Stimulated activated CD4-positive, alpha-beta T cell treated with anti-CD3 and anti-CD28 coated beads, Interleukin-1b, Interleukin-23, amount 100 ng/mL, for 48 hours (primary cell): ENCODE data around the gene BRD3.
A peak's percentile ranks its signal among the peaks of the same experiment; 100 is the strongest.

ENCODE experiments used
- DNase-seq: peaks from one replicate; pipeline ENCODE4 v3.0.0-alpha.2; 2020

The BRD3 gene

GRCh38 chr9:134010310-134011173, 57.3 kb downstream of the BRD3 start:
- DNase-seq, result no peak

GRCh38 chr9:134007571-134007970, 60.3 kb downstream of the BRD3 start:
- no peak for DNase-seq

- no peak for DNase-seq
These were observed 60.7 kb downstream of the BRD3 start for GRCh38 chr9:134007150-134007549.

GRCh38 chr9:134005381-134005780, 62.4 kb downstream of the BRD3 start:
- no peak for DNase-seq

GRCh38 chr9:134004881-134005280, 62.9 kb downstream of the BRD3 start:
- no peak for DNase-seq

- DNase-seq, result no peak
These were observed 63.5 kb downstream of the BRD3 start for GRCh38 chr9:134004131-134004873.

DNA sequence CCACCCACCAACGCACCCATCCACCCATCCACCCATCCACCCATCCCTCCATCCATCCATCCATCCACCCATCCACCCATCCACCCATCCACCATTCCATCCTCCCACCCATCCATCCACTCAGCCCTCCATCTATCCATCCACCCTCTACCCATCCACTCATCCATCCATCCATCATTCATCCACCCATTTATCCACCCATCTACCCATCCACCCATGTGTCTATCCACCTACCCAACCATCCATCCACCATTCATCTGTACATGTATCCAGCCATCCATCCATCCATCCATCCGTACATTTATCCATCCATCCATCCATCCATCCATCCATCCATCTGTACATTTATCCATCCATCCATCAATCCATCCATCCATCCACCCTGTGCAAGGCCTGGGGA, 64.6 kb downstream of the BRD3 start:
- DNase-seq, result no peak

DNA sequence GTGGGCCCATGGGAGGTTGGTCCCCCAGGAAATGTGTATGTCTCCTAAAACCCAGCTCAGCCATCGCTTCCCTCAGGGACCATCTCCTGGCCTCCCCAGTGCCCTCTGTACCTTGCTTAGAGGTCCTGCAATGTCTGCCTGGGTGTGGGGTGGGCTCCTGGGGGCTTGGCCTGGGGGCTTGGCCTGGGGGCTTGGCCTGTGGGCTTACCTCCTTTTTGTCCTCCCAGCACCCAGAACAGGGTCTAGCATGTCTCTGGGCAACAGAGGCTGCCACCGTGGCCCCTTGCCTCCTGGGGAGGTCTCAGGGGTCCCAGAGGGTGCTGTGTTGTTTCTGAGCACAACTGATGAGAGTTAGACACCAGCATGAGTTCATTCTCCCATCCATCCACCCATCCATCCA, 65.0 kb downstream of the BRD3 start:
- no peak for DNase-seq

DNA sequence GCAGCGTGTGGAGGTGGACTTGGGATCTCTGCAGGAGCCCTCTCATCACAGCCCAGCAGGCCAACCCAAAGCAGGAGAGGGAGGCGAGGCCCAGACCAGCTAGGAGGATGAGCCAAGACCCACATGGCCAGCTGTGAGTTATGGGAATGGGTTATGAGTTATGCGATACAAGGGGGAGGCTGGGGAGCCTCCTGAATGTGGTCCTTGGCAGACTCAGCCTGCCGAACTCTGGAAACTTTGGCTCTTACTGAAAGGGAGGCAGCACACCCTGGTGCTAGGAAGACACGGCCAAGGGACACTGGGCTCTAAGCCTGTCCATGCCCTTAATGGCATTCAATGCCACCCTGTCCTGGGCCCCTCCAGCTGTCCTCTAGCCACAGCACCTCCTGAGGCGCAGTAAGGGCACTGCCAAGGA, 68.0 kb downstream of the BRD3 start:
- no peak for DNase-seq

DNA sequence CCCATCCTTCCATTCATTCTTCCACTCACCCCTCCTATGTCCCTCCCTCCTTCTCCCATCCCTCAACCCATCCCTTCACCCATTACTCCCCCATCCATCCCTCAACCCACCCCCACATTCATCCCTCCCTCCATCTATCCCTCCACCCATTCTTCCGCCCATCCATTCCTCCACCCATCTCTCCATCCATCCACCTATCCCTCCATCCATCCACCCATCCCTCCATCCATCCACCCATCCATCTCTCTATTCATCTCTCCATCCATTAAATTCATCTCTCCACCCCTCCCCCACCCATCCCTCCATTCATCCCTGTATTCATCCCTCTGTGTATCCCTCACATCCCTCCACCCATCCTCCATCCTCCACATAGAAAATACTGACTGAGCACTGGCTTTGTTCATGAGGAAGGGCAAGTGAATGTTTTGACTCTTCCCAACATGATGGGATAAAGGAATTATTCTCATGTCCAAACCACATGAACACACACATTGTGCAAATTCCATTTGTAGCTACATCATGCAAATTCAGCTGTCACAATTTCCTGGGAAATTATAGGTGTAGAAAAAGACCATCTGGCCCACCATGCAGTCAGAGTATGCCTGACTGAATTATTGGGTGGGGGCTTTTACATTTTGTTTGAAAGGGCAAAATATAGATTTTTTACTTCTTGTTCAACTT, 68.8 kb downstream of the BRD3 start:
- no peak for DNase-seq

DNA sequence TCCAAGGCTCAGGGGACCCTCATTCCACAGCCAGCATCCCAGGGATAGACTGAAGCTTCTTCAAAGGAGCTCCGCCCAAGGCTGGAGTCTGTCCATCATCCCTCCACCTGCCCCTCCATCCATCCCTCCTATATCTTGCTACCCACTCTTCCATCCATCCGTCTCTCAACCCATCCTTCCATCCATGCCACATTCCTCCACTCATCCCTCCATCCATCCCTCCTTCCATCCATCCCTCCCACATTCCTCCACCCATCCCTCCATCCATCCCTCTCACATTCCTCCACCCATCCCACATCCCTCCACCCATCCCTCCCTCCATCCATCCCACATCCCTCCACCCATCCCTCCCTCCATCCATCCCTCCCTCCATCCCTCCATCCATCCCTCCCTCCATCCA, 70.2 kb downstream of the BRD3 start:
- no peak for DNase-seq

- no peak for DNase-seq
These were observed 71.0 kb downstream of the BRD3 start for GRCh38 chr9:133996531-133997520.

- DNase-seq, result no peak
These were observed 72.6 kb downstream of the BRD3 start for GRCh38 chr9:133995012-133995896.

DNA sequence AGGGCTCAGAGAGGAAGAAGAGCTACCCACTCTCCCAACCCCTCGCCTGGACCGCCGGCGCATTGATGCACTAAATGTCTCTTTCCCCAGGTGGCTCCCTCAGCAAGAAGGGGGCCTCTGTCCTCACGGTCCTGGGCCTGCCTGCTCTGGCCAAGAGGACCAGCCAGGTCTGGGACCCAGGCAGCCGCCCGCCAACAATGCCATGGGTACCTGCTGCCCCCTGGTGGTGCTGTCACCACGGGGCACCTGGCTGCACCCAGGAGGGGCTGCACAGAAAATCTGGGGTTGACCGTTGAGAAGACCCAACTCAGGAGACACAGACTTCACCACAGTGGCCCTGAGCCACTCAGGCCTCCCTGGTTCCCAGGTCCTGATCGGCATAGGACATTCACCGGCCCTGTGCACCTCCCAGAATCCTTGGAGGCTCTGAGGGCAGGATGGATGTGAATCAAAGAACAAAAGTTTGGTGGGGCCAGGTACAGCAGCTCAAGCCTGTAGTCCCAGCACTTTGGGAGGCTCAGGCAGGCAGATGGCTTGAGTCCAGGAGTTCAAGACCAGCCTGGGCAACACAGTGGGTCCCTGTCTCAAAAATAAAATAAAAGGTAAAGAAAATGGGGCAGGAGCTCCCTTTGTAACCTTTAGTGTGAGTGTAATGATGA, 73.3 kb downstream of the BRD3 start:
- peak; percentile 68 for DNase-seq

DNA sequence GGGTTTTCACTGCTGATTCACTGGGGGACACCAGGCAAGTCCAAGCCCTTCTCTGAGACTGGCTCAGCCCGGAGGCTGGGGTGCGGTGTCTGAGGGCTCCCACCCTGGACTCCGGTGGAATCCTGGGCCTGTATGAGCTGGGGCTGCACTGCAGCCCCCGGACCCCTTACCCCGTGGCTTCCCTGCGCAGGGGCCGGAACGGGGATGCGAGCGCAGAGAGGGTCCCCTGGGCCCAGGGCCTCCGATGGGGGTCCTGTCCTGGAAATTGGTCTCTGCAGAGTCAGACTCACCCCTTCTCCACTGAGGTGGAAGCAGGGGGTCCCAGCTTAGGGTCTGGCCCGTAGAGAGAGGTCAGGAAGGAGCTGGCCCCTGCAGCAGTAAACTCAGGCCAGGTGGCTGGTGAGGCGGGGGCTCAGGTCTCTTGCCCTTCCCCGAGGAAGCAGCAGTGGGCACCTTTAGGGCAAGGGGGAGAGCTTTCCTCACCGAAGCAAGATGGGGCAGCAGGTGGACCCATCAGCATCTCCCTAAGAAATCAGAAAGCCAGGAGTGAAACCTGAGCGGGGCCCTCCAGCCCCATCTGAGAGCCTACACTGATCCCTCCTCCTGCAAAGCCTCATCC, 74.1 kb downstream of the BRD3 start:
- DNase-seq, result no peak

GRCh38 chr9:133992780-133993634, 74.8 kb downstream of the BRD3 start:
- DNase-seq, result peak; percentile 58

- DNase-seq, result peak; percentile 16
These were observed 75.7 kb downstream of the BRD3 start, which contains the start of gene VAV2 for GRCh38 chr9:133991964-133992779. TSS of gene VAV2 (minus strand) at chr9:133992324. CDS start at chr9:133992278, 46 bp downstream.
